Measurements from ENCODE around the gene LPIN2. TPM values are rescaled to one million over a fixed set of nuclear protein-coding genes. Genes with fewer than 3 reads are reported as not detected.
"Not testable (repeated sequence)": the region's sequence is repeated elsewhere in the genome, so short reads cannot be mapped to it uniquely, and the experiment has no call there.

The LPIN2 gene
- total and polyA plus RNA-seq, 2 of the 4 experiments (the other 2 are of a cell fraction) = 16.2 to 21.9 TPM

- H3K27ac ChIP-seq (ENCODE audit: insufficient read depth, low read length) = no peak overlapping the region
- ATAC-seq (ENCODE audit: low read depth) = no peak
- H3K56ac ChIP-seq (ENCODE audit: extremely low read depth, insufficient read depth, low read length) = no peak overlapping the region
- no peak overlapping the region for H4K8ac ChIP-seq (ENCODE audit: low read depth in 2 of 2, low read length in 2 of 2)
- ChIA-PET POLR2A (ENCODE audit: unreplicated experiment) (no interaction called here), CTCF (no interaction called here)
- DNase-seq = no peak
- no peak overlapping the region for H4K91ac ChIP-seq (ENCODE audit: insufficient read depth, low read depth, low read length)
- H3K4ac ChIP-seq (ENCODE audit: low read depth, low read length) = no peak overlapping the region
- H3K79me1 ChIP-seq (ENCODE audit: low read depth in 1 of 2, low read length in 2 of 2) = no peaks in the 10 kb centered on the region
- no peak overlapping the region for H2BK5ac ChIP-seq (ENCODE audit: low read depth, low read length, poor library complexity, severe bottlenecking)
- H2AK9ac ChIP-seq (replicated peaks; ENCODE audit: low read depth, low read length, poor library complexity) = no peak overlapping the region
- H3K27me3 ChIP-seq (ENCODE audit: control insufficient read depth, insufficient read depth, low read length) = no peaks in the 10 kb centered on the region
- intact Hi-C loops (cut with micrococcal nuclease) = loop anchor here (5.0 kb wide), 1 partner anchor 62 kb away; no protein-coding TSS in a partner anchor
- no peak overlapping the region for H3K4me2 ChIP-seq (ENCODE audit: low read depth, low read length)
- no peak overlapping the region for H3K18ac ChIP-seq (ENCODE audit: low read depth, low read length)
- H3K4me1 ChIP-seq (ENCODE audit: control insufficient read depth, insufficient read depth, low read length) = peaks cover 8% of the 10 kb centered on the region
- TF ChIP-seq, protein P1, sequence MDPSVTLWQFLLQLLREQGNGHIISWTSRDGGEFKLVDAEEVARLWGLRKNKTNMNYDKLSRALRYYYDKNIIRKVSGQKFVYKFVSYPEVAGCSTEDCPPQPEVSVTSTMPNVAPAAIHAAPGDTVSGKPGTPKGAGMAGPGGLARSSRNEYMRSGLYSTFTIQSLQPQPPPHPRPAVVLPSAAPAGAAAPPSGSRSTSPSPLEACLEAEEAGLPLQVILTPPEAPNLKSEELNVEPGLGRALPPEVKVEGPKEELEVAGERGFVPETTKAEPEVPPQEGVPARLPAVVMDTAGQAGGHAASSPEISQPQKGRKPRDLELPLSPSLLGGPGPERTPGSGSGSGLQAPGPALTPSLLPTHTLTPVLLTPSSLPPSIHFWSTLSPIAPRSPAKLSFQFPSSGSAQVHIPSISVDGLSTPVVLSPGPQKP (IDR thresholded peaks at IDR 0.05; ENCODE audit: borderline replicate concordance, low read depth, low read length) = no peak
- TF ChIP-seq FOS (IDR thresholded peaks at IDR 0.05; ENCODE audit: low read depth, low read length) (no peak), RCOR1 (IDR thresholded peaks at IDR 0.05; ENCODE audit: insufficient replicate concordance, low read length) (no peak)
- no peak overlapping the region for H2AK5ac ChIP-seq (ENCODE audit: low read depth, low read length)
- H3K9me1 ChIP-seq (ENCODE audit: insufficient read depth, low read length) = peaks cover 5% of the 10 kb centered on the region; the same call in 1 of the 2 replicates
- H2BK15ac ChIP-seq (ENCODE audit: low read depth, low read length) = no peak overlapping the region
- H3K9ac ChIP-seq (ENCODE audit: low read depth, low read length) = no peak overlapping the region
- H4K20me1 ChIP-seq (ENCODE audit: insufficient read depth, low read length) = no peaks in the 10 kb centered on the region
- WGBS, 2 experiments (ENCODE audit: extremely low coverage in 2 of 2, insufficient read length in 1 of 2) = no CpG with 5 or more reads among the region's 2 CpGs
- H3K4me3 ChIP-seq (ENCODE audit: insufficient read depth, low read depth, low read length) = no peak overlapping the region
- no peak overlapping the region for H2BK120ac ChIP-seq (ENCODE audit: low read depth, low read length)
- no peaks in the 10 kb centered on the region for H3K36me3 ChIP-seq (ENCODE audit: control insufficient read depth, insufficient read depth, low read length)
- H3K14ac ChIP-seq (replicated peaks; ENCODE audit: low read depth, low read length) = no peak overlapping the region
- in situ Hi-C loops (cut with MboI; ENCODE audit: low sequenced_read_pairs) = no loop called here
- H4K5ac ChIP-seq (ENCODE audit: low read depth, low read length) = no peak overlapping the region
- H2BK20ac ChIP-seq (ENCODE audit: low read depth, low read length) = no peak overlapping the region
- dilution Hi-C loops (cut with HindIII; ENCODE audit: low sequenced_read_pairs, unreplicated experiment) = no loop called here
- H3K9me3 ChIP-seq (ENCODE audit: control insufficient read depth, insufficient read depth, low read length) = no peaks in the 10 kb centered on the region
- no peak overlapping the region for H2AFZ ChIP-seq (replicated peaks; ENCODE audit: low read length, poor library complexity)
- BruUV-seq (replicated peaks) = no TSS peak
- no peak overlapping the region for H3K23ac ChIP-seq (ENCODE audit: low read depth, low read length)
Observed at GRCh38 chr18:3025544-3025943, 12.6 kb upstream of the LPIN2 start.

GRCh38 chr18:3023603-3024002 lies 10.7 kb upstream of the LPIN2 start:
- ATAC-seq (ENCODE audit: low read depth); H3K9me1 ChIP-seq (ENCODE audit: insufficient read depth, low read length); CTCF ChIA-PET; dilution Hi-C loops (cut with HindIII; ENCODE audit: low sequenced_read_pairs, unreplicated experiment); H3K9ac ChIP-seq (ENCODE audit: low read depth, low read length); H3K79me1 ChIP-seq (ENCODE audit: low read depth in 1 of 2, low read length in 2 of 2); H3K4ac ChIP-seq (ENCODE audit: low read depth, low read length); H3K27ac ChIP-seq (ENCODE audit: insufficient read depth, low read length); H3K23ac ChIP-seq (ENCODE audit: low read depth, low read length); H3K36me3 ChIP-seq (ENCODE audit: control insufficient read depth, insufficient read depth, low read length); H2BK120ac ChIP-seq (ENCODE audit: low read depth, low read length); H3K14ac ChIP-seq (replicated peaks; ENCODE audit: low read depth, low read length); H3K9me3 ChIP-seq (ENCODE audit: control insufficient read depth, insufficient read depth, low read length); H4K8ac ChIP-seq (ENCODE audit: low read depth in 2 of 2, low read length in 2 of 2); intact Hi-C loops (cut with micrococcal nuclease); H3K27me3 ChIP-seq (ENCODE audit: control insufficient read depth, insufficient read depth, low read length); H3K4me3 ChIP-seq (ENCODE audit: insufficient read depth, low read depth, low read length); POLR2A ChIA-PET (ENCODE audit: unreplicated experiment); H2AK5ac ChIP-seq (ENCODE audit: low read depth, low read length); BruUV-seq (replicated peaks); H3K4me2 ChIP-seq (ENCODE audit: low read depth, low read length); H3K56ac ChIP-seq (ENCODE audit: extremely low read depth, insufficient read depth, low read length); H2BK20ac ChIP-seq (ENCODE audit: low read depth, low read length); DNase-seq; H2AK9ac ChIP-seq (replicated peaks; ENCODE audit: low read depth, low read length, poor library complexity); H2AFZ ChIP-seq (replicated peaks; ENCODE audit: low read length, poor library complexity); H3K18ac ChIP-seq (ENCODE audit: low read depth, low read length); H4K91ac ChIP-seq (ENCODE audit: insufficient read depth, low read depth, low read length); H2BK5ac ChIP-seq (ENCODE audit: low read depth, low read length, poor library complexity, severe bottlenecking); H2BK15ac ChIP-seq (ENCODE audit: low read depth, low read length); H4K20me1 ChIP-seq (ENCODE audit: insufficient read depth, low read length); H3K4me1 ChIP-seq (ENCODE audit: control insufficient read depth, insufficient read depth, low read length); in situ Hi-C loops (cut with MboI; ENCODE audit: low sequenced_read_pairs); H4K5ac ChIP-seq (ENCODE audit: low read depth, low read length): not testable (repeated sequence)
- no CpG with 5 or more reads among the region's 5 CpGs for WGBS, 2 experiments (ENCODE audit: extremely low coverage in 2 of 2, insufficient read length in 1 of 2)

Data from IMR-90 (cell line).